Stomach smooth muscle (tissue), 2 donors: ENCODE results near the gene SLC23A2.

ENCODE experiments used
- H3K27ac ChIP-seq: one replicate; pipeline ENCODE4 v1.7.0; 2013; ENCODE audit warnings: mild to moderate bottlenecking, low read length, inconsistent platforms
- H3K27me3 ChIP-seq, 2 donors: one replicate each; pipeline ENCODE4 v1.7.0; 2013; ENCODE audit warnings: low read length in 2 of 2; ENCODE audit not compliant: insufficient read depth in 2 of 2, control insufficient read depth in 1 of 2
- H3K36me3 ChIP-seq, 2 donors: one replicate each; pipeline ENCODE4 v1.7.0; 2013; ENCODE audit warnings: low read length in 2 of 2; ENCODE audit not compliant: control insufficient read depth in 2 of 2, insufficient read depth in 2 of 2
- H3K4me1 ChIP-seq: one replicate; pipeline ENCODE4 v1.7.0; 2013; ENCODE audit warnings: low read length; ENCODE audit not compliant: control insufficient read depth, insufficient read depth
- H3K4me3 ChIP-seq, 2 donors: one replicate each; pipeline ENCODE4 v1.7.0; 2013; ENCODE audit warnings: low read length in 2 of 2
- H3K9ac ChIP-seq, 2 donors: one replicate each; pipeline ENCODE4 v1.7.0; 2013; ENCODE audit warnings: low read length in 2 of 2, mild to moderate bottlenecking in 1 of 2
- H3K9me3 ChIP-seq, 2 donors: one replicate each; pipeline ENCODE4 v1.7.0; 2013; ENCODE audit warnings: low read length in 2 of 2; ENCODE audit not compliant: control insufficient read depth in 2 of 2
- donor health status: healthy.
- donor health status: Pancreatic carcinoma.

The SLC23A2 gene

DNA sequence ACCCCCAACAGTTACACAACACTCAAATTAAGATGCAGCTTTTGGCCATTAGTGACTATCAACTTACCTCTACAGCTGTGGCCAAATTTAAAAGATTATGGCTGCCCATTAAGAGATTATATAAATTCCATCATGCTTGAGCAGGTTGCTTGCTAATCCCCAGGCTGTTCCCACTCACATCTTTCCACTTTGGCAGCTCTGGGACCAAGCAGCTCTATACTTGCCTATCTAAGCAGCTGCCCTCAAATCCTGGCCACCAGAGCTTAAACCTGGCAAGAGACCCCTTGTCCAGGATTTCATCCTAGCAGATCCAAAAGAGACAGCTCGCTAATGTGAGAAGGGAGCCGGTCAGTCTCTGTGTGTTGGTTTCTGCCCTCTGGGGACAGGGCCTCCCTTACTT, 127.9 kb downstream of the SLC23A2 start:
- Histone ChIP-seq H3K4me3 (no peak overlapping the region), H3K27ac (no peak overlapping the region), H3K27me3 (no peaks in the 10 kb centered on the region), H3K9me3 (no peaks in the 10 kb centered on the region), H3K4me1 (no peaks in the 10 kb centered on the region), H3K9ac (no peak overlapping the region), H3K36me3 (peaks cover 23% of the 10 kb centered on the region in 2 donors)

DNA sequence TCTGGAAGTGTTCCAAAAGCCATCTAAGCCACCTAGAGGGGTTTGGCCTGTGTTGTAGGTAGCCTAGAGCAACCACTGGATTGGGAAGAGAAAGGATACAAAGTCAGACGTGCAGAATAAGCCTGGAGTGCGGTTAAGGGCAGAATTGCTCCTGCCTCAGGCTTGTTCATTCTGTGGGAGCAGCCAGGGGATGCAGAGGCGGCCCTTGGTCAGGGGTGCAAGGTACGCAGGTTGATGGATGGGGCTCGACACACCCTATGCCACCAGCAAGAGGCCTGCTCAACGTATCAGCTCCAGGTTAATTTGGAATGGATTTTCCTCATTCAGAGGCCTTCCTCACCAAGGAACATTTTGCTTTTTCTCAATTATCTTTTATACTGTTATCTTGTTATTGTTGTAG, 129.8 kb downstream of the SLC23A2 start:
- Histone ChIP-seq H3K9me3 (no peaks in the 10 kb centered on the region), H3K4me3 (no peak overlapping the region), H3K36me3 (peaks cover 23 to 25% of the 10 kb centered on the region in 2 donors), H3K4me1 (no peaks in the 10 kb centered on the region), H3K9ac (no peak overlapping the region), H3K27me3 (no peaks in the 10 kb centered on the region), H3K27ac (no peak overlapping the region)

DNA sequence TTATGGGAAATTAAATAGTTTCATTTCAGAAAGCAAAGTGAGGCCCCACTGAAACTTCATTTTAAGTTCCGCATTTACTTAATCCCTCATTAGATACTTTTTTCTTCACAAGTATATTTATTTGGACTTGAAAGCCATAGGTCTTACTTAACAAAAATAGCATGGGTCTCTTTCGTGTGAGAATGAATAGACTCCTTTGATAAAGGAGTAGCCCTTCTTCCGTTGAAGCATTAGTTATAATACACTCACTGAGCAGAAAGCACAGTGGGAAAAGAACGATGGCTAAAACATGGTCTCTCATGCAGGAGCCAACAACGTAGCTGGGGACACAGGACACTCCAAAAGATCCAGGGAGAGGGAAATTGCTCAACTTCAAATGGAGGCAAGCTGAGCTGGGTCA, 130.4 kb downstream of the SLC23A2 start:
- Histone ChIP-seq H3K27ac (no peak overlapping the region), H3K9me3 (no peaks in the 10 kb centered on the region), H3K4me1 (no peaks in the 10 kb centered on the region), H3K9ac (no peak overlapping the region), H3K36me3 (peaks cover 27 to 28% of the 10 kb centered on the region in 2 donors), H3K27me3 (no peaks in the 10 kb centered on the region), H3K4me3 (no peak overlapping the region)

DNA sequence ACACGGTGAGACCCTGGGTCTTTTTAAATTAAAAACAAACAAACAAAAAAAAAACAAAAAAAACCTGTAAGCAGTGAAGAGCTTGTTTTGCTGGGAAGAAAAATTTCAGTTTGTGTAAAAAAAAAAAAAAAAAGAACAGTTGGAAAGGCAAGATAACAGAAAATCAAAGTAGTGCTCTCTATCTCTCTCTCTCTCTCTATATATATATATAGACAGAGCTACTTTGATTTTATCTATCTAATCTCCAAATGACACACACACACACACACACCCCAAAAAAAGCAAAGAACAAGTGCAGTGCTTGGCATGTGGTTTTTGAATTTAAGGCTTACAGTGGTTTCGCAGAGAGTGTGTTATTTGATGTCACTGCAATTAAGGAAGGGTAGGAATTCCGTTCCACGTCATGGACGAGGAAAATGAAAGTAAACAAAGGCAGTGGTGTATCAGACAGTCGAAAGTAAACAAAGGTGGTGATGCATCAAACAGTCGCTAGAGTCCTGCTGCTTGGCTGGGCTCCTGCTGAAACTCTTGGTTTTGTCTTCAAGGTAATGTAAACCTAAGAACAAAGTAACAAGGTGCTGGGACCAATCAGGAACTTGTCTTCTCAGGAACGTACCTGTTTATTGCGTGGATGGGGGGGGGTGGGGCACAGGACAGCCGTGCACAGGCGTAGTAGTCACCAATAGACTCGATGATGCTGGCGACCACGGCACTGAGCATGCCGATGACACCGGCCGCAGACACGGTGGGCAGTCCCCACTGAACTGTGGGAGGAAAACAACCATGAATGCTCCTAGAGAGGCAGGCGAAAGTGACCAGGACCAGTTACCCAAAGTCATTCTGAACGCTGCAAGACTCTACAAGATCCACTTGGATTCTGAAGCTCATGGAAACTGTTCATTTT, 131.8 kb downstream of the SLC23A2 start:
- Histone ChIP-seq H3K4me3 (no peak overlapping the region), H3K36me3 (peaks cover 22 to 31% of the 10 kb centered on the region in 2 donors), H3K9me3 (no peaks in the 10 kb centered on the region), H3K9ac (no peak overlapping the region), H3K27me3 (no peaks in the 10 kb centered on the region), H3K27ac (no peak overlapping the region), H3K4me1 (no peaks in the 10 kb centered on the region)

DNA sequence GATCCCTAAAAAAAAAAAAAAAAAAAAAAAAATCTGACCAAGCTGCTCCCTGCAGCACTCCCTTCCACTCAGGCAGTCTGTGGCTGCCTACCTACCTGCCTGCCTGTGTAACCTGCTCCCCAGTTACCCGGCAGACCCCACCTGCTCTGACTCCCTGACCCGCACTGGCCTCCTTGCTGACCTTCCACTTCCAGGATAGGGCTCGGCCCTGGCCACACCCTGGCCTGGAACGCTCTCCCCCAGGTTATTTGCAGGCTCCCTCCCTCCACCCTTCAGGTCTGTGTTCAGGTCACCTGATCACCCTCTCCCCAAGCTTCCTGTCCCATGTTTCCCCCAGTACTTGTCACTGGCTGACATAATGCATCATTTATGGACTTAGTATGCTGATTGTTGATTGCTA, 134.3 kb downstream of the SLC23A2 start:
- Histone ChIP-seq H3K27ac (no peak overlapping the region), H3K4me1 (no peaks in the 10 kb centered on the region), H3K36me3 (peaks cover 12 to 35% of the 10 kb centered on the region in 2 donors), H3K4me3 (no peak overlapping the region), H3K9ac (no peak overlapping the region), H3K27me3 (no peaks in the 10 kb centered on the region), H3K9me3 (no peaks in the 10 kb centered on the region)

DNA sequence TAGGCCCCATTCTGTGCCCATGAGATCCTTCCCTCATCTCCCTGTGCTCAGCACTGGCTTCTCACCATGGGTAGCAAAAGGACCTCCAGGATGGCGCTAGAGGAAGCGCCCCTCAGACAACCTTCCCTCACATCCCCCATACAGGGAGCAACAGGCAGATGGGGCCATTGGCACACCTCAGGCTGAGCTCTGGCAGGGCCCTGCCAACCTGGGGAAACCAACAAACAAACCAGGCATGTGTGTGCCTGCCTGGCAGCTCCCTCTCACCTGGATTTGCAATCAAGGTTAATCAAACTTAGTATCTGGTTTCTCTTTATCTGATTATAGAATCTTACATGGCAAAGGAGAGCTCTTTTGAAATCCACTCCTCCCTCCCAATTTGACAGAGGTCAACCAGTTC, 134.9 kb downstream of the SLC23A2 start:
- peaks cover 17 to 38% of the 10 kb centered on the region in 2 donors for H3K36me3 ChIP-seq
- no peaks in the 10 kb centered on the region for H3K27me3 ChIP-seq
- no peak overlapping the region for H3K4me3 ChIP-seq
- H3K4me1 ChIP-seq = no peaks in the 10 kb centered on the region
- no peak overlapping the region for H3K27ac ChIP-seq
- no peak overlapping the region for H3K9ac ChIP-seq
- H3K9me3 ChIP-seq = no peaks in the 10 kb centered on the region

DNA sequence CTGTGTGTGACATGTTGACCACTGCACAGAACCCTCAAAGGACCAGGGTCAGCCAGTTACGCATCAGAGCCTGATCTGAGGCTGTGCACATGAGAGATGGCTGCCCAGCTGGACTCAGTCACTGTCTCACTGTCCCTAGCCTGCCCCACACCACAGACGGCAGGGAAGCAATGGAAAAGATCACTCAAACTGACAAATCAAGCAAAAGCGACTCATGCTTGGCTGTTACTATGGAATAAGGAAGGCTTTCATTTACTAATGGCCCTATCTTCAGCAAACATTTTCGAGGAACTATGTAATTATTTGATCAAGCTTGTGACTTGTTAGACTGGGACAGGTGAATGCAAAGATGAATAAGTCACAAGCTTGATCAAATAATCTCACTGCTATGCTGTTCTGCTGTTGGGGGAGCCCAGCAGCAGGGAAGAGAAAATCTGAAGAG, 137.0 kb downstream of the SLC23A2 start:
- Histone ChIP-seq H3K4me3 (no peak overlapping the region), H3K9ac (no peak overlapping the region), H3K36me3 (peaks cover 16 to 43% of the 10 kb centered on the region in 2 donors), H3K4me1 (no peaks in the 10 kb centered on the region), H3K27me3 (no peaks in the 10 kb centered on the region), H3K9me3 (no peaks in the 10 kb centered on the region), H3K27ac (no peak overlapping the region)

DNA sequence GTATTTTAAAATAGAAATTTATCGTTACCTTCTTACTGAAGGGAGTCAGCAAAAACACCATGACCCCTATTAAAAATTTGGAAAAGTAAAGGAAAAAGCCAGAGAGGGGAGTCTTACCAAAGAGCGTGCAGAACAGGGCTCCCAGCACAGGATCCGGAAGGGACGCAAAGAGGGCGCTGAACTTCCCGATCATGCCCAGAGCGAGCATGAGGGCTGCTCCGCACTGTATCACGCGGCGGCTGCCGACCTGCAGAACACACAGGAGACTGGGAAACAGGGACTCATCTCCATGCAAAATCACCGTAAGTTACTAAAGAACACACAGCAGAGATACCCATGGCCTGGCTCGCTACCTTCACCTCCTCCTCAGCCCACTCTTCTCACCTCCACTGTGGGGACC, 138.6 kb downstream of the SLC23A2 start:
- no peaks in the 10 kb centered on the region for H3K27me3 ChIP-seq
- H3K4me3 ChIP-seq = no peak overlapping the region
- H3K9ac ChIP-seq = no peak overlapping the region
- H3K4me1 ChIP-seq = no peaks in the 10 kb centered on the region
- peaks cover 25 to 50% of the 10 kb centered on the region in 2 donors for H3K36me3 ChIP-seq
- H3K9me3 ChIP-seq = no peaks in the 10 kb centered on the region
- H3K27ac ChIP-seq = no peak overlapping the region

DNA sequence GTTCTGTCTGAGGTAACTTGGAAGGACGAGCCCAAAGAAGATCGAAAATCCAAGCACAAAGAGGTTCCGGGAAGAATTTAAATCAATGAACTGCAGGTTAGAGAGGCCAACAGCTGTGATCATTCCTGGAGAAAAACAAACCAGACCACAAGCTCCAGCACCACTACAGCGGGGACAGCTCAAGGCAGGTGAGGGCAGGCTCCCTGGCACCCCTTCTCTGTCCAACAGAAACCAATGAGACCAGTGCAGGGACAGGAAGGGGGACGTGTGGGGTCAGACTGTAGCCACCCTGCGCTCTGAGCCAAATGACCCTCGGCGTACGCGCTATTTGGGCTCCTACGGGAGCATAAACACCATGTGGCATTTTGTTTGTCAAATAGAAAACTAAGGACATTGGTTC, 139.3 kb downstream of the SLC23A2 start:
- peaks cover 28 to 50% of the 10 kb centered on the region in 2 donors for H3K36me3 ChIP-seq
- no peak overlapping the region for H3K27ac ChIP-seq
- H3K27me3 ChIP-seq = no peaks in the 10 kb centered on the region
- no peak overlapping the region for H3K4me3 ChIP-seq
- no peaks in the 10 kb centered on the region for H3K4me1 ChIP-seq
- no peak overlapping the region for H3K9ac ChIP-seq
- H3K9me3 ChIP-seq = no peaks in the 10 kb centered on the region

DNA sequence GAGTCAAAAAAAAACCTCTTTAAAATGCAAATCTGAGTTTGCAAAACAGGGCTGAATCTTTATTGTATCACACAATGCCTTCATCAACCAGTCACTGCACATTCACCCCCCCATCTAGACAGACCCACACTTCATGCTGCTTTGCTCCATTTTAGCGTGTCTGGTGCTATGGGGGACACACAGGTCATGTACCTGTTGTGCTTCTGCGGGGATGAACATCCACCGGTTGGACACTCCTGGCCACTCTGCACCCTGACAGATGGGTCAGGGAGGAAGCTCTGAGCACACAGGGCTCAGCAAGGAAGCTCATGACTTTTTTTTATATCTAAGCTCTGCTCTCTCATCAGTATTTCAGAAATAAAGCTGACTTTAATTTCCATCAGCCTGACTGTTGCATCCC, 143.3 kb downstream of the SLC23A2 start:
- Histone ChIP-seq H3K9me3 (no peaks in the 10 kb centered on the region), H3K9ac (no peak overlapping the region), H3K4me1 (no peaks in the 10 kb centered on the region), H3K27ac (no peak overlapping the region), H3K36me3 (peaks cover 48 to 51% of the 10 kb centered on the region in 2 donors), H3K4me3 (no peak overlapping the region), H3K27me3 (no peaks in the 10 kb centered on the region)
